ENCODE measurements around the gene TUBA1B.

- TF ChIP-seq CTCF (conservative IDR thresholded peaks at IDR 0.05; ENCODE audit: low read length) (peak; percentile 68), EZH2phosphoT487 (IDR thresholded peaks at IDR 0.05; ENCODE audit: borderline replicate concordance, low read depth, low read length) (peak; percentile 78; the same call in 1 of the 2 replicates)
Measured at GRCh38 chr12:49089821-49090773, 41.1 kb downstream of the TUBA1B start.
